NCI-H1436 treated with DMSO at 0.1 percent for 48 hours (cell line): Measurements from ENCODE around the gene ELAPOR2.
A peak's percentile ranks its signal among the peaks of the same experiment; 100 is the strongest.
"Not testable (repeated sequence)": the region's sequence is repeated elsewhere in the genome, so short reads cannot be mapped to it uniquely, and the experiment has no call there.

Source experiments
- DNase-seq: peaks from one replicate; lab custom pipeline; 2025; lab: John Stamatoyannopoulos, UW

The ELAPOR2 gene

GRCh38 chr7:87041586-87041985 lies 17.9 kb downstream of the ELAPOR2 start:
- DNase-seq = not testable (repeated sequence)

- DNase-seq = not testable (repeated sequence)
These were observed 19.7 kb downstream of the ELAPOR2 start for GRCh38 chr7:87039691-87040299.

GRCh38 chr7:87038993-87039690 lies 20.3 kb downstream of the ELAPOR2 start:
- no peak for DNase-seq

- peak; percentile 21 for DNase-seq
These were observed 22.5 kb downstream of the ELAPOR2 start for GRCh38 chr7:87036985-87037384.

GRCh38 chr7:87032604-87033339 lies 26.7 kb downstream of the ELAPOR2 start:
- DNase-seq = no peak

- no peak for DNase-seq
These were observed 30.4 kb downstream of the ELAPOR2 start for GRCh38 chr7:87029078-87029477.

- no peak for DNase-seq
These were observed 30.8 kb downstream of the ELAPOR2 start for GRCh38 chr7:87028636-87029035.

GRCh38 chr7:87027900-87028299 lies 31.6 kb downstream of the ELAPOR2 start:
- no peak for DNase-seq

- DNase-seq = no peak
These were observed 38.2 kb downstream of the ELAPOR2 start for GRCh38 chr7:87021285-87021684.

- no peak for DNase-seq
These were observed 42.8 kb downstream of the ELAPOR2 start for GRCh38 chr7:87016606-87017005.

GRCh38 chr7:87013840-87014190 lies 45.6 kb downstream of the ELAPOR2 start:
- DNase-seq = no peak

- no peak for DNase-seq
These were observed 46.2 kb downstream of the ELAPOR2 start for GRCh38 chr7:87013136-87013839.
